HCT116 (cell line): Measurements from ENCODE around the gene NAMPT.

Experiments used
- EGR1 ChIP-seq: IDR thresholded peaks from 2 replicates; pipeline ENCODE4 v1.6.1; 2012; ENCODE audit warnings: low read depth
- EZH2phosphoT487 ChIP-seq: fragments of 200-600 bp; IDR thresholded peaks from 2 replicates; pipeline ENCODE4 v1.6.1; 2018; ENCODE audit warnings: antibody characterized with exemption, borderline replicate concordance
- POLR2A ChIP-seq: IDR thresholded peaks from 2 replicates; pipeline ENCODE4 v1.7.0; 2011; ENCODE audit warnings: borderline replicate concordance; ENCODE audit not compliant: insufficient read depth, insufficient read length; ENCODE audit errors: extremely low read depth
- POLR2AphosphoS5 ChIP-seq: IDR thresholded peaks from 2 replicates; pipeline ENCODE4 v1.6.1; 2011; ENCODE audit warnings: mild to moderate bottlenecking, low read depth, low read length, moderate library complexity
- TF ChIP-seq, protein P1 (sequence below), 3 experiments: fragments of 200-600 bp in 1 of 3; sonication (generic) in 1 of 3; IDR thresholded peaks in 2 of 3; conservative IDR thresholded peaks in 1 of 3; 2 replicates each; pipeline ENCODE4 v1.5.1; 2012 to 2017; ENCODE audit warnings: low read depth in 2 of 3, low read length in 2 of 3, antibody characterized with exemption in 1 of 3, borderline replicate concordance in 1 of 3, control low read depth in 1 of 3, mild to moderate bottlenecking in 1 of 3, mixed read lengths in 1 of 3, mixed run types in 1 of 3, moderate library complexity in 1 of 3; ENCODE audit not compliant: insufficient read depth in 1 of 3

- TF ChIP-seq, protein P1, sequence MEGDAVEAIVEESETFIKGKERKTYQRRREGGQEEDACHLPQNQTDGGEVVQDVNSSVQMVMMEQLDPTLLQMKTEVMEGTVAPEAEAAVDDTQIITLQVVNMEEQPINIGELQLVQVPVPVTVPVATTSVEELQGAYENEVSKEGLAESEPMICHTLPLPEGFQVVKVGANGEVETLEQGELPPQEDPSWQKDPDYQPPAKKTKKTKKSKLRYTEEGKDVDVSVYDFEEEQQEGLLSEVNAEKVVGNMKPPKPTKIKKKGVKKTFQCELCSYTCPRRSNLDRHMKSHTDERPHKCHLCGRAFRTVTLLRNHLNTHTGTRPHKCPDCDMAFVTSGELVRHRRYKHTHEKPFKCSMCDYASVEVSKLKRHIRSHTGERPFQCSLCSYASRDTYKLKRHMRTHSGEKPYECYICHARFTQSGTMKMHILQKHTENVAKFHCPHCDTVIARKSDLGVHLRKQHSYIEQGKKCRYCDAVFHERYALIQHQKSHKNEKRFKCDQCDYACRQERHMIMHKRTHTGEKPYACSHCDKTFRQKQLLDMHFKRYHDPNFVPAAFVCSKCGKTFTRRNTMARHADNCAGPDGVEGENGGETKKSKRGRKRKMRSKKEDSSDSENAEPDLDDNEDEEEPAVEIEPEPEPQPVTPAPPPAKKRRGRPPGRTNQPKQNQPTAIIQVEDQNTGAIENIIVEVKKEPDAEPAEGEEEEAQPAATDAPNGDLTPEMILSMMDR (IDR thresholded peaks at IDR 0.05 in 2 of 3, conservative IDR thresholded peaks at IDR 0.05 in 1 of 3; ENCODE audit: borderline replicate concordance in 1 of 3, insufficient read depth in 1 of 3, low read depth in 2 of 3, low read length in 2 of 3), result no peak
- no peak for TF ChIP-seq POLR2AphosphoS5
- no peak for TF ChIP-seq POLR2A
- no peak for TF ChIP-seq EGR1
- no peak for TF ChIP-seq EZH2phosphoT487
These were observed 36.2 kb downstream of the NAMPT start for GRCh38 chr7:106248600-106248999.
